ENCODE results near the gene ANKRD13B. TPM values are rescaled to one million over a fixed set of nuclear protein-coding genes. Genes with fewer than 3 reads are reported as not detected.

ANKRD13B gene
- total RNA-seq, 1 donor from 2014 or later: 123 TPM

DNA sequence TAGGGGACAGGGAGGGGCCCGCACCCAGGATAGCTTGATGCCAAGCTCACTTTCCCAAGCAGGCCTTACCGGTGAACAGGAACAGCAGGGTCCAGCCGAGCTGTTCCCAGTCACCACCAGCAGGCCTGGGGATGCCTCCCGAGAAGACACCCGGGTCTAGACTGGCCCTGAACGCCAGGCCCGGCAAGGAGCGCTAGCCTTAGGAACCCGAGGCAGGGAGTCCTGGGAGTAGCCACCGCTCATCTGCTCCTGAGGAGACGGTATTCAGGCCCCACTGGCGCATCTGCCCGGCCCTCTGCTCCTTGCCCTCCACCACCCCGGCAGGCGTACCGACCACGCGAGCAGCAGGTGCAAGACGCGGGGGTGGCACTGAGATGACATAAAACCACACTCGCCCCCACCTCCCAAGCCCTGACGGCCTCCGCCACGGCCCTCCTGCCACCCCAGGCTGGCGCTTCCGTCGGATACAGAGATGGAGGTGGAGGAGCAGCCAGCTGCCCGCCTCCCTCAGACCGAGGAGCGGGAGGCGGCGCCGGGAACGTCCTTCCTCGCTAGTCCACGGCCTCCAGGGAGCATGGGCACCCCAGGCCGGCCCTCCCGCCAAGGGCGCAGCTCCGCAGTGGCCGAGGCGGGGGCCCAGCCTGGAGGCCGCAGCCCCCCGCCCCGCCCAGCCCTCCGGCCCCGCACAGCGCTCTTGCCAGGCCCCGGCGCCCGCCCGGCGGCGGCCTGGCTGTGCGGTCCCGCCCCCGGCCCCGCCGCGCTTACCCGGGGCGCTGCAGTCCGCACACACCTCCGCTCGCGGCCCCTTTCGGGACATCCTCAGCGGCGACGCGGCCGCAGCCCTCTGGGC, 4.1 kb upstream of the ANKRD13B start:
- Mint-ChIP-seq H3K4me1 (ENCODE audit: low read depth, unreplicated experiment) (peaks cover 25% of the 10 kb centered on the region), H3K9me3 (ENCODE audit: unreplicated experiment) (peaks cover 4% of the 10 kb centered on the region), H3K27ac (ENCODE audit: unreplicated experiment) (peak overlapping the region; percentile 79), H3K27me3 (ENCODE audit: unreplicated experiment) (peaks cover 14% of the 10 kb centered on the region), H3K36me3 (ENCODE audit: unreplicated experiment) (no peaks in the 10 kb centered on the region), H3K4me3 (ENCODE audit: unreplicated experiment) (peak overlapping the region; percentile 92)
- DNase-seq: peak; percentile 57
- TF ChIP-seq, protein P1, sequence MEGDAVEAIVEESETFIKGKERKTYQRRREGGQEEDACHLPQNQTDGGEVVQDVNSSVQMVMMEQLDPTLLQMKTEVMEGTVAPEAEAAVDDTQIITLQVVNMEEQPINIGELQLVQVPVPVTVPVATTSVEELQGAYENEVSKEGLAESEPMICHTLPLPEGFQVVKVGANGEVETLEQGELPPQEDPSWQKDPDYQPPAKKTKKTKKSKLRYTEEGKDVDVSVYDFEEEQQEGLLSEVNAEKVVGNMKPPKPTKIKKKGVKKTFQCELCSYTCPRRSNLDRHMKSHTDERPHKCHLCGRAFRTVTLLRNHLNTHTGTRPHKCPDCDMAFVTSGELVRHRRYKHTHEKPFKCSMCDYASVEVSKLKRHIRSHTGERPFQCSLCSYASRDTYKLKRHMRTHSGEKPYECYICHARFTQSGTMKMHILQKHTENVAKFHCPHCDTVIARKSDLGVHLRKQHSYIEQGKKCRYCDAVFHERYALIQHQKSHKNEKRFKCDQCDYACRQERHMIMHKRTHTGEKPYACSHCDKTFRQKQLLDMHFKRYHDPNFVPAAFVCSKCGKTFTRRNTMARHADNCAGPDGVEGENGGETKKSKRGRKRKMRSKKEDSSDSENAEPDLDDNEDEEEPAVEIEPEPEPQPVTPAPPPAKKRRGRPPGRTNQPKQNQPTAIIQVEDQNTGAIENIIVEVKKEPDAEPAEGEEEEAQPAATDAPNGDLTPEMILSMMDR (IDR thresholded peaks at IDR 0.05; ENCODE audit: partially characterized antibody, unreplicated experiment): no peak

DNA sequence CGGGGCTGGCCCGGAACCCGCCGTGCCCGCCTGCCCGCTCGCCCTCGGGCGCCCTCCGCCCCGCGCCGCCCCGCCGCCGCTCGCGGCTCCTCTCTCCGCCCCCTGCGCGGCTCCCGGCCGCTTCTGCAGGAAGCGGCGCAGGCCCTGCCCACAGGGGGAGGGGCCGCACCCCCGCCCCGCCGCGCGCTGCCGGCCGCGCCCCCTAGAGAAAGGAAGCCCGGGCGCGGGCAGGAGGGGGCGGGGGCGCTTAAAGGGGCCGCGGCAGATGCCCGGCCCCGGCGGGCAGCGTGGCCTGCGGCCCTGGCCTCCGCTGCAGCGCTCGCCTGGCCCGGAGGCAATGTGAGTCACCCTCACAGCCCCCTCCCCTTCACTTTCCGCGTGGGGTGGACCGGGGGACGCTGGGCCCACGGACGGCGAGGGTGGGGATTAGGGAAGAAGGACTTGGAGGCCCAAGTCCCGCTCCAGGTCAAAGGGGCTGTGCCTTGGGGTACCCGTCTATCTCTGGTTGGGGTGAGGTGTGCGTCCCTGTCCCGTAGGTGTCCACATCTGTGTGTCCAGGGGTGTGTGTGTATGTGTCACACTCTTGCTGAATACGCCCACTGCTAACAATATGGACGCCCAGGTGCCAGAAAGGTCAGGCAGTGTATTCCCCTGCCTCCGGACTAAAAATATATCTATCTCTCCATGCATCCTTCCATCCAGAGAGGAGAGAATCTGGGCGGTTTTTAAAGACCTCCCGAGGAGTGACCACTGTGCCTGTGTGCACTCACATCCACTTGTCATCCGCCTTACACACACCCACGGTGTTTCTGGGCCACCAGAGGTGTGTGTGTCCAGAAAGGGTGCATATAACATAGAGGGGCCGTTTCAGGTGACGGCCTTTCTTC, 3.2 kb upstream of the ANKRD13B start, which contains the start of gene GIT1:
TSS of gene GIT1 (minus strand) at position 125 of the 887 bp plus-strand sequence. CDS start 270 bp downstream, outside the sequence.
- peaks cover 14% of the 10 kb centered on the region for H3K27me3 Mint-ChIP-seq (ENCODE audit: unreplicated experiment)
- TF ChIP-seq, protein P1 (IDR thresholded peaks at IDR 0.05; ENCODE audit: partially characterized antibody, unreplicated experiment): no peak
- peak within 1 kb of the TSS; percentile 79 for H3K27ac Mint-ChIP-seq (ENCODE audit: unreplicated experiment)
- peak within 1 kb of the TSS; percentile 92 for H3K4me3 Mint-ChIP-seq (ENCODE audit: unreplicated experiment)
- H3K4me1 Mint-ChIP-seq (ENCODE audit: low read depth, unreplicated experiment): peaks cover 19% of the 10 kb centered on the region
- peak; percentile 89 for DNase-seq
- peaks cover 4% of the 10 kb centered on the region for H3K9me3 Mint-ChIP-seq (ENCODE audit: unreplicated experiment)
- H3K36me3 Mint-ChIP-seq (ENCODE audit: unreplicated experiment): no peaks in the 10 kb centered on the region

DNA sequence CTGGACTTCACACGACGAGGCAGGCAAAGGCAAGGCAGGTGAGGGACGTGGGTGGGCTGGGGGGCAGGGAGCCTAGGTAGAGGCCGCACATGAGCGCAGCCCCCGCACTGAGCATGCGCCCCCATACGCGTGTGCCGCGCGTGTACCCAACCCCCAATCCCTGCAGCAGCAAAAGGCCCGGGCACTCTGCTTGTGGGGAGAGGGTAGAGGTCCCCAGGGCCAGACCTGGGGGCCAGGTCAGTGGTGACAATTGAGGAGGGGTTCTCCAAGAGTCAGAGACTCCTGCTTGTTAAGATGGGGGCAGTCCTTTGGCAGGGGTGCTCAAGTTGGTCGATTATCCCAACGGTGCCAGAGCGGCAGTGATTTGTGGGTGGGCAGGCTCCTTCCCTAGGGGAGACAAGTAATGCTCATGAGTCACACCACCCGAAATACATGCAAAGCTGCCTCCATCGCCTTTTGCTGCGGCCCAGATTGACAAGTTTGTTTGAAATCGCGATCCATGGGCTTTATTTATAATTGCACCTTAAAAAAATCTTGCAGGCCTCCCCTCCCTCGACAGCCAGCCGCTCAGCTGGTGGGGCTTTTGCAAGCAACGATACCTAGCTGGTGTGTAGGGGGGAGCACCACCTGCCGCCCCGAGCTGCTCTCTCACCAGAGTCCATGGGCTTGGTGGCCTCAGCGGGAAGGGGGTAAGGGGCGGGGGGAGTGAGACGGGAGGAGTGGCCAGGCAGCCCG, 2.4 kb upstream of the ANKRD13B start:
- Mint-ChIP-seq H3K4me1 (ENCODE audit: low read depth, unreplicated experiment) (peaks cover 21% of the 10 kb centered on the region), H3K27ac (ENCODE audit: unreplicated experiment) (peak overlapping the region; percentile 41), H3K4me3 (ENCODE audit: unreplicated experiment) (peak overlapping the region; percentile 87), H3K36me3 (ENCODE audit: unreplicated experiment) (no peaks in the 10 kb centered on the region), H3K27me3 (ENCODE audit: unreplicated experiment) (peaks cover 14% of the 10 kb centered on the region), H3K9me3 (ENCODE audit: unreplicated experiment) (peaks cover 4% of the 10 kb centered on the region)
- TF ChIP-seq, protein P1 (IDR thresholded peaks at IDR 0.05; ENCODE audit: partially characterized antibody, unreplicated experiment): no peak
- peak; percentile 52 for DNase-seq

DNA sequence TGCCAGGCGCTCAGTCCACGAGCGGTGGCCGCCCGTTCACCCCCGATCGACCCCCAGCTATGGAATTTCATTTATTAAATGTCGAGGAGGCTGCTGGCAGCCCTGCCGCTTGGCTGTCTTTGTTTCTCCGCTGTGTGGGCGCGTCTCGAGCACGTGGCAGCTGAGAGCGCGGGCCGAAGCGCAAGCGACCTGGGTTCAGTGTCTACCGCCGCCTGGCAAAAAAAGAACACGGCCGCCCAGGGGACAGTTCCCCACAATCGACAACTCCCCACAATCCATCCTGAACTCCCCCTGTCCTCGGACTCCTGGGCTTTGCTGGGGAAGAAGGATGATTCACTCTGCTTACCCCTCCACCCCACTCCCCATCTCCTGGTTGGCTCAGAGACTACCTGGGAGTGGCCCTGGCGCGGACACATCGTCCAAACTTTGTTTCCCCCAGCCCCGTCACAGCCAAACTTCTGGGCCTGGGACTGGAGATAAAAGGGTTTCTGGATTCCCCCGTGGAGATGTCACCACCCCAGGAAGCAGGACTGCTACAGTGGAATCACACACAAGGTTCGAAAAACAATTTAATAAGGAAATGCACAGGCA, 1.7 kb upstream of the ANKRD13B start:
- no peak for DNase-seq
- Mint-ChIP-seq H3K27ac (ENCODE audit: unreplicated experiment) (no peak overlapping the region), H3K4me3 (ENCODE audit: unreplicated experiment) (peak overlapping the region; percentile 87), H3K27me3 (ENCODE audit: unreplicated experiment) (peaks cover 14% of the 10 kb centered on the region), H3K9me3 (ENCODE audit: unreplicated experiment) (peaks cover 4% of the 10 kb centered on the region), H3K4me1 (ENCODE audit: low read depth, unreplicated experiment) (peaks cover 20% of the 10 kb centered on the region), H3K36me3 (ENCODE audit: unreplicated experiment) (no peaks in the 10 kb centered on the region)
- TF ChIP-seq, protein P1 (IDR thresholded peaks at IDR 0.05; ENCODE audit: partially characterized antibody, unreplicated experiment): no peak
